ENCODE measurements around the gene COL7A1.

DNA sequence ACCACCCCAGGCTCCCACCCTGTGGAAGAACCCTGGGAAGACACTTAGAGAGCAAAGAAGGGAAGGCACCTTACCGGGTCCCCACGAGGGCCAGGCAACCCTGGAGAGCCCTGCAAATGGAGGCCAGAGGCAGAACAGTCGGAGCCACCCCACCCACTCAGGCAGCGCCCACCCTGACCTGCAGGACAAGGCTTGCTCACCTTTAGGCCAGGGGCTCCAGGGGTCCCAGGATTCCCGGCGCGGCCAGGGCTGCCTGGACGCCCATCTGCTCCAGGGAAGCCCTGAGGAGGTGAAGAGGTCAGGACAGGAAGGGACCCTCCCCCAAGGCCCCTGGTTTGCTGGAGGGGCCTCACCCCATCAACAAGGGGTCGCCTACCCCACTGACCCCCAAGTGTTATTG lies 10.3 kb downstream of the COL7A1 start:
- TF ChIP-seq POLR2AphosphoS5 (IDR thresholded peaks at IDR 0.05) (no peak), POLR2A (IDR thresholded peaks at IDR 0.05) (no peak), EP300 (IDR thresholded peaks at IDR 0.05) (no peak)
- TF ChIP-seq, protein P1, sequence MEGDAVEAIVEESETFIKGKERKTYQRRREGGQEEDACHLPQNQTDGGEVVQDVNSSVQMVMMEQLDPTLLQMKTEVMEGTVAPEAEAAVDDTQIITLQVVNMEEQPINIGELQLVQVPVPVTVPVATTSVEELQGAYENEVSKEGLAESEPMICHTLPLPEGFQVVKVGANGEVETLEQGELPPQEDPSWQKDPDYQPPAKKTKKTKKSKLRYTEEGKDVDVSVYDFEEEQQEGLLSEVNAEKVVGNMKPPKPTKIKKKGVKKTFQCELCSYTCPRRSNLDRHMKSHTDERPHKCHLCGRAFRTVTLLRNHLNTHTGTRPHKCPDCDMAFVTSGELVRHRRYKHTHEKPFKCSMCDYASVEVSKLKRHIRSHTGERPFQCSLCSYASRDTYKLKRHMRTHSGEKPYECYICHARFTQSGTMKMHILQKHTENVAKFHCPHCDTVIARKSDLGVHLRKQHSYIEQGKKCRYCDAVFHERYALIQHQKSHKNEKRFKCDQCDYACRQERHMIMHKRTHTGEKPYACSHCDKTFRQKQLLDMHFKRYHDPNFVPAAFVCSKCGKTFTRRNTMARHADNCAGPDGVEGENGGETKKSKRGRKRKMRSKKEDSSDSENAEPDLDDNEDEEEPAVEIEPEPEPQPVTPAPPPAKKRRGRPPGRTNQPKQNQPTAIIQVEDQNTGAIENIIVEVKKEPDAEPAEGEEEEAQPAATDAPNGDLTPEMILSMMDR (IDR thresholded peaks at IDR 0.05) = no peak
